Femur (tissue), 1 donor: ENCODE results near the gene MBNL3.
"Not testable (repeated sequence)": the region's sequence is repeated elsewhere in the genome, so short reads cannot be mapped to it uniquely, and the experiment has no call there.

Source experiments
- DNase-seq: peaks from one replicate; pipeline ENCODE4 v3.0.0-alpha.2; 2017

MBNL3 gene

DNA sequence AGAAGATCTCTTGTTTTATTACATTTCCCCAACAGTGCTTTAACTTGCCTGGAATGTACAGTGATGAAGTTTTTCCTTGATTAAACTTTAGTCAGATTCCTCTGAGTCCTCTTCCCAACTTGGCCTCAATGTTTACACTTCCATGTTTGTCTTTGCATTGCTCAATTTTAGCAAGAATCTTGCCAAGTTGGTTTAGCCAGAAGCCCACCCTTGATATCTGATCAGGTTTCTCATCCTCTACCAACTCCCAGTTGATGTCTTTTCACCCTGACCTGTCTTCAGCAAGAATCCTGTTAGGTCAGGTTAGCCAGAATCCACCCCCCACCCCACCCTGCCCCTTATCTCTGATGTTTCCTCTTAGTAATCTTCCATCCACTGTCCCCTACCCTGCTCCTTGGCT, 120.9 kb downstream of the MBNL3 start:
- no peak for DNase-seq

DNA sequence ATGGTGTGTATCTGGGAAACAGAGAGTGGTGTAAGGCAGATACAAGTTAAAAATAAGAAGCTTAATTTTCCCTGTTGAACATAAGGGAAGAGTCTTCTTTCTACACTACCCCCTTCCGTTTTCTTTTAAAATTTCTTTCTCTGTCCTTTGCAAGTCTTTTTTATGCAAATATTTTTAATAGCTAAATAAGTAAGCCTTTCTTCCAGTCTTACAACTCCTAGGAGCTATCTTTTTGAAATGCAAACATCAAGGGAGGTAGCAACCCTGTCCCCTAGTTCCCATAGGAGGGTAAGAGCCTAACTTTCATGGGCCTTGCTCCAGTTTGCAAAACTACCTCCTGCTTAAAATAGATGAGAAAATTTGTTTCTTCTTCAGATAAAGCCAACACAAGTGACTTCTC, 121.5 kb downstream of the MBNL3 start:
- no peak for DNase-seq

DNA sequence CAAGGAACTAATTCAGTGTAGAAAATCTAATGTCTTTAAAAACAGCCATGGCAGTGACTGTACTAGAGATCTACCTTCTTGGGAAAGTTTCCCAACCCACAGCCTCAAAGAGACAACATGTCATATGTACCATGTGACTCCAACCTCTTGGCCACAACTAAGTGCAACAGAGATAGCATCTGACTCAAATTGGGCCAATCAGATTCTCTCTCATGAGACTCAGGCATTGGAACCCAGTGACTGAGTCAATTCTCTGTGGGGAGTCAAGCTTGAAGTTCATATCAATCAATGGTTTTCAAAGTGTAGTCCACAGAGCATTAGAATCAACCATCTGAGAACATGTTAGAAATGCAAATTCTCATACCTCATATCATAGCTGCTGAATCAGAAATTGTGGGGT, 123.3 kb downstream of the MBNL3 start:
- DNase-seq: no peak

DNA sequence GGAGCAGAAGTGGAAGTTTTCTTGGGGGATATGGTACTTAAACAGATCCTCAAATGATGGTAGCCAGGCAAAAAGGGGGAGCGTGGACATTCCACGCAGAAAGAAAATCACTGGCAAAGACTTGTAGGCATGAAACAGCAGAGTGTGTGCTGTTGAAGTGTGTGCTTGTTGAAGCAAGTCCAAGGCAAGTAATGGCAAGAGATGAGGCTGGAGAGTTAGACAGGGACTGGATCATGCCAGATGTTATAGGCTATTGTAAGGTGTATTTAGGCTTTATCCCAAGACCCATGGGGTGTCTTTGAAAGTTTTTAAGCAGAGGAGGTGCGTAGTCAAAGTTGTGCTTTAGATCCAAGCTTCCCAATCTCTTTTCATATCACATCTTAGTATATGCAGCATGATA, 124.5 kb downstream of the MBNL3 start:
- DNase-seq: no peak

DNA sequence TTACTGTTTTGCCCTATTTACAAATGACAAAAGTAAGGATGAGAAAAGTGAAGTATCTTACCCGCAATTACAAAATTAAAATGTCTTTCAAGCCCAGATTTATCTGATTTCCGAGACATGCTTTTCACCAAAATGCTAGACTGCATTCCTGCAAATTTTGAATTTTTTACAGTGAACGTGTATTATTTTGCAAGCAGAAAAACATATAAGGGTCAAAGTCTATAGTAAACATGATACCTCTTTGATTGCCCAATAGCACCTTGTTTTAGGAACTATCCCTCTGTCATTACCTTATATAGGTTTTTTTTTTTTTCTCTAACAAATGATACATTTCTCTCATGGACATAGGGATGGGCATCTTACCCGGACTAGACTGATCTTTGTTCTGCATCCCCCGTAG, 135.4 kb downstream of the MBNL3 start:
- DNase-seq: no peak

DNA sequence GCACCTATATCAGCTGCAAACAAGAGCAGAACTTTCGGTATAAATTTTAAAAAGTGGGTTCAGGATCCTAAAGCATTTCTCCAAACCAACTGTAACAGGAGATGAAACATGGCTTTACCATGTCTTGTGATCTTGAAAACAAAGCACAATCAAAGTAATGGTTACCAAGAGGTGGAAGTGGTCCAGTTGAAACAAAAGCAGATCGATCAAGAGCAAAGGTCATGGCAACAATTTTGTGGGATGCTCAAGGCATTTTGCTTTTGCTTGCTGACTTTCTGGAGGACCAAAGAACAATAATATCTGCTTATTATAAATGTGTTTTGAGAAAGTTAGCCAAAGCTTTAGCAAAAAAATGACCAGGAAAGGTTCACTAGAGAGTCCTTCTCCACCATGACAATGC, 152.7 kb downstream of the MBNL3 start:
- no peak for DNase-seq

DNA sequence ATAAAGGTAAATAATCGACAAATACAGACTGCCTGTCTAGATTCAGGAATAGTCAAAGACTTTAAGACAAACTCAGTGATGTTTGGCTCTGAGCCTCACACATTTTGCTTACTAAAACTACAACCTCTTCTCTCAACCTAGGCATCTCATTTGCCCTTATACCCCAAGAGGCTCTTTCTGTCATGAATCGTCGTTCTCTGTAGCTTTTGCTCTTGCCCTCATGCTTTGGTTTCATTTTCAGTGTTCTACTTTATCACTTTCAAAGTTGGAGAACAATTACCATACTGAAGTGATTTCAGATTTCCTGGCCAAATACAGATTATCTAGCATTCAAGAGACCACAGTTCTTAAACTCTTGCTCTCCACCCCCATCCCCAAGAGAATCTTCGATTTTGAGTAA, 155.5 kb downstream of the MBNL3 start:
- no peak for DNase-seq

DNA sequence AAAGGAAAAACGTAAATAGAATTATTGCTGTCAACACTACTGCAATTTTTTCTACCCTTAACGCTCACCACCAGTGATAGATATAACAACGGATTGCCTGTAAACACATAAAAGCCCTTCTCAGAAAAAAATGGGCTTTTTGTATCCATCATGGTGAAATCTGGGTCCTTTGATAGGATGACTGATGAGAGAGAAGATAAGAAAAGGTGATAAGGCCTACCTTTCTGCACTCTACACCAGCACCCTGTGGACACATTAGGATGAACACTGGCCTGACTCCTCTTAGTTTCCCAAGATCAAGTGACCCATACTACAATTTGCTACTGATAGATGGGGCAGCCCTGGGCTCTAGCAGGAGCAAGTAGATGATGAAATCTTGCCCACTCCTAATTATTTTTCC, 157.3 kb downstream of the MBNL3 start:
- no peak for DNase-seq

DNA sequence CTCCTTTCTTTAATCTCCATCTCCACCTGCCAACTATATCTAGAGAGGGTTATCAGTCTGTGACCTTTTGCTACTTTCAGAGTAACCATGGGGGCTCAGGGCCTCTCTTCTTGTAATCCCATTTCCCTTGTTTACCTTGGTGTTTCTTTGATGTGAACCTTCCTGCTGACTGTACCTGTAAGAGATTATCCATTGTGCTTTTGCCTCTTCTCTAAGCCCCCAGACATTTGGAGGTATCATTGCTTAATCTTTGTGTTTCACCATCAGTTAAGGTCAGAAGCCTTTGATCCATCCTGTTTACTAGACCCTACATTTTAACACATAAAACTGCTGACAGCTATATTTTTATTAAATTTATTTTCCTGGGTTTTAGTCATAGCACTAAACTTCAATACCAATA, 157.8 kb downstream of the MBNL3 start:
- DNase-seq: no peak

DNA sequence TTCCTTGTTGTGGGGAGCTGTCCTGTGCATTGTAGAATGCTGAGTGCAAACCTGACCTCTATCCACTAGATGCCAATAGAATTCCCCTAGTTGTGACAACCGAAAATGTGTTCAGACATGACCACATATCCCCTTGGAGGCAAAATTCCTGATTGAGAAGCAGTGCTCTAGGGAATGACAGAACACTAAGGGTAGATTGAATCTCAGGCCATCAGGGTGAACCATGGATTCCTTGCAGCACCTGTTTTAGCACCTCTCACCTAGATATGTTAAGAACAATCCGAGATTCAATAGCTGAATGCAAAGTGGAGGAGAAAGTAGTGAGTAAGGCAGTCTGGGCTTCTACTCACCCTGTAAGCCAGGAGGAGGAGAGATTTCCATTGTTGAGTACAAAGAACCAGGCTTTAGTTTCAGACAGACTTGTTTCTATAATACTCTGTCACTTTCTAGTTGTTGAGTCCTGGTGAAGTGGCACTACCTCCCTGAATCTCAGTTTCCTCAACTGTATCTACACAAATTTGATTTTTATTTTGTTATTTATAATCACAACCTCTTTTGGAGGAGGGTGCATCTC, 158.6 kb downstream of the MBNL3 start:
- no peak for DNase-seq

DNA sequence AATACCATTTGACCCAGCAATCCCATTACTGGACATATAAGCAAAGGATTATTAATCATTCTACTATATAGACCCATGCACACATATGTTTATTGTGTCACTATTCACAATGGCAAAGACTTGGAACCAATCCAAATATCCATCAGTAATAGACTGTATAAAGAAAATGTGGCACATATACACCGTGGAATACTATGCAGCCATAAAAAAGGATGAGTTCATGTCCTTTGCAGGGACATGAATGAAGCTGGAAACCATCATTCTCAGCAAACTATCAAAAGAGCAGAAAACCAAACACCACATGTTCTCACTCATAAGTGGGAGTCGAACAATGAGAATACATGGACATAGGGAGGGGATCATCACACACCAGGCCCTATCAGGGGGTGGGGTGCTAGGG, 161.9 kb downstream of the MBNL3 start:
- not testable (repeated sequence) for DNase-seq
